Breast epithelium (tissue), 4 donors: Measurements from ENCODE around the gene MAT2B. TPM values are rescaled to one million over a fixed set of nuclear protein-coding genes. Genes with fewer than 3 reads are reported as not detected.
"Not testable (repeated sequence)": the region's sequence is repeated elsewhere in the genome, so short reads cannot be mapped to it uniquely, and the experiment has no call there.

Experiments
- DNase-seq, 2 donors: peaks; one replicate each; pipeline ENCODE4 v3.0.0-alpha.2; 2019; ENCODE audit warnings: low spot score in 2 of 2
- H3K27ac ChIP-seq, 2 donors: fragments of 200-600 bp; sonication (generic) in 1 of 2; one replicate each; pipeline ENCODE4 v1.5.1; 2016 to 2019; ENCODE audit warnings: mild to moderate bottlenecking in 1 of 2
- H3K27me3 ChIP-seq, 2 donors: fragments of 200-600 bp; sonication (generic) in 1 of 2; one replicate each; pipeline versions ENCODE4 v1.5.1 to v1.6.0; 2017 to 2019; ENCODE audit warnings: control low read depth in 1 of 2, mild to moderate bottlenecking in 1 of 2
- H3K36me3 ChIP-seq: fragments of 200-600 bp; one replicate; pipeline ENCODE4 v1.5.1; 2019
- H3K4me1 ChIP-seq, 2 donors: fragments of 200-600 bp; sonication (generic); one replicate each; pipeline ENCODE4 v1.5.1; 2016 to 2019; ENCODE audit warnings: control low read depth in 1 of 2
- H3K4me3 ChIP-seq, 3 donors: fragments of 200-600 bp; sonication (generic); 1 replicate in 2 of 3; 2 replicates in 1 of 3; pipeline ENCODE4 v1.5.1; 2016 to 2019; ENCODE audit warnings: mild to moderate bottlenecking in 3 of 3, moderate library complexity in 2 of 3
- H3K9me3 ChIP-seq, 2 donors: fragments of 200-600 bp; sonication (generic) in 1 of 2; one replicate each; pipeline ENCODE4 v1.5.1; 2016 to 2019; ENCODE audit warnings: control low read depth in 1 of 2
- POLR2A ChIP-seq: fragments of 450-650 bp; IDR thresholded peaks from one replicate; pipeline ENCODE4 v1.6.1; 2016; ENCODE audit warnings: antibody characterized with exemption, mild to moderate bottlenecking, moderate library complexity
- POLR2AphosphoS5 ChIP-seq, 3 donors: sonication (generic); formaldehyde crosslinking; IDR thresholded peaks; one replicate each; pipeline ENCODE4 v1.6.1; 2017; ENCODE audit warnings: antibody characterized with exemption in 3 of 3
- intact Hi-C: fragments of 100-400 bp; cut with DNase I; formaldehyde crosslinking; loops from one replicate; pipeline ENCODE4 v1.15.1; 2023; ENCODE audit warnings: low total_unique reads
- total RNA-seq, 3 donors: library from RNA; depleted of rRNA; stranded (reverse); fragments of >200 nt; gene quantifications; one replicate each; pipeline ENCODE4 v1.1.0, GENCODE V29; 2016
- TF ChIP-seq, protein P1 (sequence below), 3 donors: fragments of 450-650 bp; IDR thresholded peaks; one replicate each; pipeline ENCODE4 v1.5.1; 2016 to 2017; ENCODE audit warnings: antibody characterized with exemption in 3 of 3, mild to moderate bottlenecking in 3 of 3, moderate library complexity in 3 of 3

MAT2B gene
- total RNA-seq, 3 donors from 2014 or later, result 49.0 to 68.8 (median 55.4) TPM

DNA sequence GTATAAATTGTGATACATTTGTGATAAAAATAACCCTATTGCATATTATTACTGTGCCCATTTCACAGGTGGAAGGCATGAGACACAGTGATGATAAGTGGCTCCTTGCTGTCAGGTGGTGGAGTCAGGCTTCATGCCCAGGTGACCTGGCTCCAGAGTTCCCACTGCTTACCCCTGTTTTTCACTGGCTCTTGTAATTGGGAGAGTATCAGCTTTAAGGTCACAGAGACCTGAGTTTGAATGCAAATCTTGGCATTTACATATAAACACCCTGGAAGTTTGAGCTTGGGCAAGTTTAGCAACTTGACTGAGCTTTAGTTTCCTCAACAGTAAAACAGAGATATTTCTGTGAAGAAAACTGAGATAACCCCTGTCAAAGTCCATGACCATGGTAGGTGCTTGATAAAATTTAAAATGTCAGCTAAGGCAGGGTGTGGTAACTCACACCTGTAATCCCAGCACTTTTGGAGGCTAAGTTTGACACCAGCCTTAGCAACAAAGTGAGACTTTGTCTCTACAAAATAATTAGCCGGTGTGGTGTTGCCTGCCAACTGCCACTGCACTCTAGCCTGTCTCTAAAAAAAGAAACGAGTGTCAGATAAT is 29.2 kb downstream of the MAT2B start:
- Histone ChIP-seq H3K36me3 (no peaks in the 10 kb centered on the region), H3K27me3 (no peaks in the 10 kb centered on the region), H3K4me1 (no peaks in the 10 kb centered on the region), H3K9me3 (no peaks in the 10 kb centered on the region), H3K4me3 (no peak overlapping the region), H3K27ac (no peak overlapping the region)
- TF ChIP-seq POLR2AphosphoS5 (IDR thresholded peaks at IDR 0.05) (no peak), POLR2A (no peak)
- TF ChIP-seq, protein P1, sequence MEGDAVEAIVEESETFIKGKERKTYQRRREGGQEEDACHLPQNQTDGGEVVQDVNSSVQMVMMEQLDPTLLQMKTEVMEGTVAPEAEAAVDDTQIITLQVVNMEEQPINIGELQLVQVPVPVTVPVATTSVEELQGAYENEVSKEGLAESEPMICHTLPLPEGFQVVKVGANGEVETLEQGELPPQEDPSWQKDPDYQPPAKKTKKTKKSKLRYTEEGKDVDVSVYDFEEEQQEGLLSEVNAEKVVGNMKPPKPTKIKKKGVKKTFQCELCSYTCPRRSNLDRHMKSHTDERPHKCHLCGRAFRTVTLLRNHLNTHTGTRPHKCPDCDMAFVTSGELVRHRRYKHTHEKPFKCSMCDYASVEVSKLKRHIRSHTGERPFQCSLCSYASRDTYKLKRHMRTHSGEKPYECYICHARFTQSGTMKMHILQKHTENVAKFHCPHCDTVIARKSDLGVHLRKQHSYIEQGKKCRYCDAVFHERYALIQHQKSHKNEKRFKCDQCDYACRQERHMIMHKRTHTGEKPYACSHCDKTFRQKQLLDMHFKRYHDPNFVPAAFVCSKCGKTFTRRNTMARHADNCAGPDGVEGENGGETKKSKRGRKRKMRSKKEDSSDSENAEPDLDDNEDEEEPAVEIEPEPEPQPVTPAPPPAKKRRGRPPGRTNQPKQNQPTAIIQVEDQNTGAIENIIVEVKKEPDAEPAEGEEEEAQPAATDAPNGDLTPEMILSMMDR (IDR thresholded peaks at IDR 0.05), result no peak
- DNase-seq, result no peak
- intact Hi-C loops, result no loop called here

DNA sequence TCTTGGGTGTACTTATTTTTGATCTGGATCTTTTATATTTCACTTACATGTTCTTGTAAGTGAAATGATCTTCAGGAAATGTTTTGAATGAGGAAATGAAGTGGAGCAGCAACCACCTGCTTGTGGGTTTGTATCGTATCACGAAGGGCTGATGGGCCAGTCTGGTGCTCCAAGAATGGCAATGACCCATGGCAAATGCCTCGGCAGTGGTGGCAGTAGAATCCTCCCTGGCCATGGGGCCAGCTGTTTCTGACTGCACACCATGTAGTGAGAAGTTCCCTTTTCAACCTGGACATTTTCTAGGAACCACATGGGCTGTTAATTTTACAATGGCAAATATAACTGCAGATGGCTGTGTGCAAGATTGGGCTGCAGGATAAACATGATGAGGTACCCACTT is 29.9 kb downstream of the MAT2B start:
- no peaks in the 10 kb centered on the region for H3K27me3 ChIP-seq
- no peak overlapping the region for H3K27ac ChIP-seq
- no peak overlapping the region for H3K4me3 ChIP-seq
- intact Hi-C loops, result no loop called here
- no peaks in the 10 kb centered on the region for H3K9me3 ChIP-seq
- no peaks in the 10 kb centered on the region for H3K36me3 ChIP-seq
- DNase-seq, result no peak
- TF ChIP-seq, protein P1 (IDR thresholded peaks at IDR 0.05), result no peak
- no peak for TF ChIP-seq POLR2AphosphoS5 (IDR thresholded peaks at IDR 0.05)
- TF ChIP-seq POLR2A, result no peak
- no peaks in the 10 kb centered on the region for H3K4me1 ChIP-seq

- H3K4me3 ChIP-seq, H3K27ac ChIP-seq, H3K4me1 ChIP-seq, H3K36me3 ChIP-seq, intact Hi-C loops, DNase-seq, H3K27me3 ChIP-seq, H3K9me3 ChIP-seq: not testable (repeated sequence)
Measured at GRCh38 chr5:163536442-163536841, 31.0 kb downstream of the MAT2B start.

DNA sequence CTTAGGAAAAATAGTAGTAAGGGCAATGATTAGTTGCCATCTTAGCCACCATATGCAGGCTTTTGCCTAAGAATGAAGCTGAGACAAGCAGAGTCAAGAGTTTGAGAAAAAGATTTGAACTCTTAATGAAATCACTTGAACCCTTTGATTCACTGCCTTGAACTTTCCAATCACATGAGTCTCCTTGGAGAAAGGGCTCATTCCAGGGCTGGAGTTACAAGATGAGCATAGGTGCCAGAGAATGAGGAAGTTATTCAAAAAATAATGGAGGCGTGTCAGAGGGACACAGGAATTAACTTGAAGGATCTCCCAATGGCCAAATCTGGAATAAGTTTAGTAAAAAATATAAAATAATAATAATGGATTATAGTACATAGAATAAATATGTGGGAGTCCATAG is 35.3 kb downstream of the MAT2B start:
- H3K4me3 ChIP-seq, result no peak overlapping the region
- no peaks in the 10 kb centered on the region for H3K9me3 ChIP-seq
- TF ChIP-seq POLR2A (no peak), POLR2AphosphoS5 (IDR thresholded peaks at IDR 0.05) (no peak)
- TF ChIP-seq, protein P1 (IDR thresholded peaks at IDR 0.05), result no peak
- H3K4me1 ChIP-seq, result no peaks in the 10 kb centered on the region
- H3K36me3 ChIP-seq, result no peaks in the 10 kb centered on the region
- H3K27ac ChIP-seq, result no peak overlapping the region
- intact Hi-C loops, result no loop called here
- no peaks in the 10 kb centered on the region for H3K27me3 ChIP-seq
- DNase-seq, result no peak

GRCh38 chr5:163542771-163543170 is 37.4 kb downstream of the MAT2B start:
- no peak for DNase-seq
- Histone ChIP-seq H3K27me3 (no peaks in the 10 kb centered on the region), H3K4me3 (no peak overlapping the region), H3K36me3 (no peaks in the 10 kb centered on the region), H3K4me1 (no peaks in the 10 kb centered on the region), H3K9me3 (no peaks in the 10 kb centered on the region), H3K27ac (no peak overlapping the region)
- intact Hi-C loops, result no loop called here
- TF ChIP-seq, protein P1 (IDR thresholded peaks at IDR 0.05), result no peak
- TF ChIP-seq POLR2A, result no peak
- TF ChIP-seq POLR2AphosphoS5 (IDR thresholded peaks at IDR 0.05), result no peak

DNA sequence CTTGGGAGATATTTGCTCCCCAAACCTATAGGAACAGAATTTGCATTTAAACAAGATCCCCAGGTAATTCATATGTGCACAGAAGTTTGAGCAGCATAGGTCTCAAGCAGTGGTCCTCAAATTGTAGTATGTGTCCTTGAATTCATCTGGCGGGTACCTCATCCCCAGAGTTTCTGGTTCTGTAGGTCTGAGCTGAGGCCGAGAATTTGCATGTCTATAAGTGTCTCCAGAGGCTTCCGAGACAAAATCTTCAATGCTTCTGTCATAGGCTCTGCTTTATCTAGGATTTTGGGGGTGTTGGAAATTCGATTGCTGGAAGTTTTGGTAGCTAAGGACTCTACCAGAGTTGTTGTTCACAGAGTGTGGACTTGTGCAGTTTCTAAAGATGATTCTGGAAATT is 38.6 kb downstream of the MAT2B start:
- DNase-seq, result no peak
- TF ChIP-seq POLR2AphosphoS5 (IDR thresholded peaks at IDR 0.05) (no peak), POLR2A (no peak)
- TF ChIP-seq, protein P1 (IDR thresholded peaks at IDR 0.05), result no peak

More for the DNA sequence above, 38.6 kb downstream of the MAT2B start:
- intact Hi-C loops, result no loop called here
- Histone ChIP-seq H3K9me3 (no peaks in the 10 kb centered on the region), H3K36me3 (no peaks in the 10 kb centered on the region), H3K4me1 (no peaks in the 10 kb centered on the region), H3K27me3 (no peaks in the 10 kb centered on the region), H3K27ac (no peak overlapping the region), H3K4me3 (no peak overlapping the region)
